ENCODE data around the gene CDH13. TPM values are rescaled to one million over a fixed set of nuclear protein-coding genes. Genes with fewer than 3 reads are reported as not detected.

CDH13 gene
- polyA plus RNA-seq, 1 donor from 2014 or later = 3.2 TPM

DNA sequence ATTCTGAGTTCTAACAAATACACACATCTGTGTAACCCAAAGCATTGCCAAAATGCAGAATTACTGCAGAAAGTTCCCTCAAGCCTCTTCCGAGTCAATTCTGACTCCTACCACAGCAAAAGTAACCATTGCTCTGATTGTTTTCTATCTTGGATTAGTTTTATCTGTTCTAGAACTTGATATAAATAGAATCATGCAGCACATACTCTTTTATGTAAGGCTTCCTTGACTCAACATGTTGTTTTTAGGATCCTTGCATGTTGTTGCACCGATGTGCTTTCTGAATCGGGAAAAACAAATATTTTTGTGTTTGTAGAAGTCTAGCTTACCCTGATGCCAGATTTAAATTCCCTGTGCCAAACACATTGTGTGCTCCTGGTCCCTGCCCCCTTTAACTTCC, 140.4 kb downstream of the CDH13 start:
- no peaks in the 10 kb centered on the region for H4K20me1 ChIP-seq (ENCODE audit: insufficient read depth)
- no peaks in the 10 kb centered on the region for H3K9me3 ChIP-seq (ENCODE audit: low read length)

DNA sequence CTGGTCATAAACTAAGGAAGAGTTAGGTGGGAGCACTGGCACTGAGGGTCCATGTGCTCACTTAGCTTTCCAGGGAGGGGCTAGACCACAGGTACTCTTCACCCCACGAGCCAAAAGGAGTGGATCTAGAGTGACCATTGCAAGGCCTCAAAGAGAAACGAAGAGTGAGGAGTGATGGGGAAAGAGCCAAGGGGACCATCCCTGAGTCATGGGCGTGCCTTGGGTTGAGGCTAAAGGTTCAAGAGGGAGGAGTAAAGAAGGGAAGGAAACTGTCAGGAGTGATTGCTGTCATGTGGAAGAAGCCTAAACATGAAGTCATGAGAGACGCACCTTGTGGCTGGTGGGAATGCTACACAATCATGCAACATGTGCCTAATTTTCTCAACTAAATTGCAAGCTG, 141.0 kb downstream of the CDH13 start:
- H3K27me3 ChIP-seq (ENCODE audit: insufficient read depth, low read depth, low read length) = no peaks in the 10 kb centered on the region
- H3K36me3 ChIP-seq (ENCODE audit: insufficient read depth, low read length) = no peaks in the 10 kb centered on the region
- H3K4me3 ChIP-seq (ENCODE audit: low read length) = no peak overlapping the region
- no peak overlapping the region for H3K9ac ChIP-seq (ENCODE audit: low read length)
- H3K27ac ChIP-seq (ENCODE audit: low read length) = no peak overlapping the region
- H3K9me2 ChIP-seq (ENCODE audit: insufficient read depth, low read length) = no peaks in the 10 kb centered on the region
- H3K79me2 ChIP-seq (replicated peaks; ENCODE audit: insufficient read depth, low read length) = no peaks in the 10 kb centered on the region
- no peak for TF ChIP-seq EP300 (conservative IDR thresholded peaks at IDR 0.05; ENCODE audit: poor library complexity, severe bottlenecking)
- no peak for TF ChIP-seq POLR2AphosphoS5 (IDR thresholded peaks at IDR 0.05)
- TF ChIP-seq, protein P1, sequence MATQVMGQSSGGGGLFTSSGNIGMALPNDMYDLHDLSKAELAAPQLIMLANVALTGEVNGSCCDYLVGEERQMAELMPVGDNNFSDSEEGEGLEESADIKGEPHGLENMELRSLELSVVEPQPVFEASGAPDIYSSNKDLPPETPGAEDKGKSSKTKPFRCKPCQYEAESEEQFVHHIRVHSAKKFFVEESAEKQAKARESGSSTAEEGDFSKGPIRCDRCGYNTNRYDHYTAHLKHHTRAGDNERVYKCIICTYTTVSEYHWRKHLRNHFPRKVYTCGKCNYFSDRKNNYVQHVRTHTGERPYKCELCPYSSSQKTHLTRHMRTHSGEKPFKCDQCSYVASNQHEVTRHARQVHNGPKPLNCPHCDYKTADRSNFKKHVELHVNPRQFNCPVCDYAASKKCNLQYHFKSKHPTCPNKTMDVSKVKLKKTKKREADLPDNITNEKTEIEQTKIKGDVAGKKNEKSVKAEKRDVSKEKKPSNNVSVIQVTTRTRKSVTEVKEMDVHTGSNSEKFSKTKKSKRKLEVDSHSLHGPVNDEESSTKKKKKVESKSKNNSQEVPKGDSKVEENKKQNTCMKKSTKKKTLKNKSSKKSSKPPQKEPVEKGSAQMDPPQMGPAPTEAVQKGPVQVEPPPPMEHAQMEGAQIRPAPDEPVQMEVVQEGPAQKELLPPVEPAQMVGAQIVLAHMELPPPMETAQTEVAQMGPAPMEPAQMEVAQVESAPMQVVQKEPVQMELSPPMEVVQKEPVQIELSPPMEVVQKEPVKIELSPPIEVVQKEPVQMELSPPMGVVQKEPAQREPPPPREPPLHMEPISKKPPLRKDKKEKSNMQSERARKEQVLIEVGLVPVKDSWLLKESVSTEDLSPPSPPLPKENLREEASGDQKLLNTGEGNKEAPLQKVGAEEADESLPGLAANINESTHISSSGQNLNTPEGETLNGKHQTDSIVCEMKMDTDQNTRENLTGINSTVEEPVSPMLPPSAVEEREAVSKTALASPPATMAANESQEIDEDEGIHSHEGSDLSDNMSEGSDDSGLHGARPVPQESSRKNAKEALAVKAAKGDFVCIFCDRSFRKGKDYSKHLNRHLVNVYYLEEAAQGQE (IDR thresholded peaks at IDR 0.05; ENCODE audit: borderline replicate concordance) = no peak
- no peak for TF ChIP-seq EZH2 (IDR thresholded peaks at IDR 0.05; ENCODE audit: borderline replicate concordance, insufficient read depth, low read length, poor library complexity, severe bottlenecking)
- TF ChIP-seq TAF1 (IDR thresholded peaks at IDR 0.05; ENCODE audit: low read depth) = no peak
- TF ChIP-seq RAD21 (conservative IDR thresholded peaks at IDR 0.05) = no peak
- TF ChIP-seq SMC3 (conservative IDR thresholded peaks at IDR 0.05; ENCODE audit: poor library complexity) = no peak
- no peak for TF ChIP-seq MXI1 (conservative IDR thresholded peaks at IDR 0.05; ENCODE audit: poor library complexity, severe bottlenecking)
- TF ChIP-seq, protein P2, sequence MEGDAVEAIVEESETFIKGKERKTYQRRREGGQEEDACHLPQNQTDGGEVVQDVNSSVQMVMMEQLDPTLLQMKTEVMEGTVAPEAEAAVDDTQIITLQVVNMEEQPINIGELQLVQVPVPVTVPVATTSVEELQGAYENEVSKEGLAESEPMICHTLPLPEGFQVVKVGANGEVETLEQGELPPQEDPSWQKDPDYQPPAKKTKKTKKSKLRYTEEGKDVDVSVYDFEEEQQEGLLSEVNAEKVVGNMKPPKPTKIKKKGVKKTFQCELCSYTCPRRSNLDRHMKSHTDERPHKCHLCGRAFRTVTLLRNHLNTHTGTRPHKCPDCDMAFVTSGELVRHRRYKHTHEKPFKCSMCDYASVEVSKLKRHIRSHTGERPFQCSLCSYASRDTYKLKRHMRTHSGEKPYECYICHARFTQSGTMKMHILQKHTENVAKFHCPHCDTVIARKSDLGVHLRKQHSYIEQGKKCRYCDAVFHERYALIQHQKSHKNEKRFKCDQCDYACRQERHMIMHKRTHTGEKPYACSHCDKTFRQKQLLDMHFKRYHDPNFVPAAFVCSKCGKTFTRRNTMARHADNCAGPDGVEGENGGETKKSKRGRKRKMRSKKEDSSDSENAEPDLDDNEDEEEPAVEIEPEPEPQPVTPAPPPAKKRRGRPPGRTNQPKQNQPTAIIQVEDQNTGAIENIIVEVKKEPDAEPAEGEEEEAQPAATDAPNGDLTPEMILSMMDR (IDR thresholded peaks at IDR 0.05; ENCODE audit: poor library complexity, severe bottlenecking) = no peak
- H3F3A ChIP-seq (ENCODE audit: insufficient read depth, low read length, poor library complexity, severe bottlenecking) = no peaks in the 10 kb centered on the region
- H4K20me1 ChIP-seq (ENCODE audit: insufficient read depth) = no peaks in the 10 kb centered on the region
- H3K9me3 ChIP-seq (ENCODE audit: low read length) = no peaks in the 10 kb centered on the region
- no peak overlapping the region for H3K4me2 ChIP-seq (ENCODE audit: low read length)
- H2AFZ ChIP-seq (ENCODE audit: low read depth, low read length) = no peak overlapping the region

More for the DNA sequence above, 140.4 kb downstream of the CDH13 start:
- H3K27ac ChIP-seq (ENCODE audit: low read length) = no peak overlapping the region
- no peaks in the 10 kb centered on the region for H3F3A ChIP-seq (ENCODE audit: insufficient read depth, low read length, poor library complexity, severe bottlenecking)
- H3K9ac ChIP-seq (ENCODE audit: low read length) = no peak overlapping the region
- no peaks in the 10 kb centered on the region for H3K79me2 ChIP-seq (replicated peaks; ENCODE audit: insufficient read depth, low read length)
- no peaks in the 10 kb centered on the region for H3K36me3 ChIP-seq (ENCODE audit: insufficient read depth, low read length)
- TF ChIP-seq, protein P2 (IDR thresholded peaks at IDR 0.05; ENCODE audit: poor library complexity, severe bottlenecking) = no peak
- TF ChIP-seq SMC3 (conservative IDR thresholded peaks at IDR 0.05; ENCODE audit: poor library complexity) (no peak), MXI1 (conservative IDR thresholded peaks at IDR 0.05; ENCODE audit: poor library complexity, severe bottlenecking) (no peak)
- TF ChIP-seq, protein P1 (IDR thresholded peaks at IDR 0.05; ENCODE audit: borderline replicate concordance) = no peak
- H2AFZ ChIP-seq (ENCODE audit: low read depth, low read length) = no peak overlapping the region
- no peak overlapping the region for H3K4me2 ChIP-seq (ENCODE audit: low read length)
- no peaks in the 10 kb centered on the region for H3K27me3 ChIP-seq (ENCODE audit: insufficient read depth, low read depth, low read length)
- H3K4me3 ChIP-seq (ENCODE audit: low read length) = no peak overlapping the region
- H3K9me2 ChIP-seq (ENCODE audit: insufficient read depth, low read length) = no peaks in the 10 kb centered on the region

Data from neural cell (in vitro differentiated cells).